SU-DHL-6 (cell line): ENCODE measurements around the gene DAPP1.

Source experiments
- EZH2phosphoT487 ChIP-seq: fragments of 200-600 bp; sonication (generic), shearing (Covaris generic); conservative IDR thresholded peaks from 2 replicates; pipeline ENCODE4 v1.6.1; 2018; ENCODE audit warnings: mild to moderate bottlenecking, antibody characterized with exemption, low read length, moderate library complexity, mixed read lengths
- TF ChIP-seq, protein P1 (sequence below): fragments of 200-600 bp; sonication (generic); IDR thresholded peaks from one replicate; pipeline ENCODE4 v1.5.1; 2017; ENCODE audit warnings: antibody characterized with exemption, mild to moderate bottlenecking, low read length, moderate library complexity; ENCODE audit not compliant: insufficient read depth, poor library complexity, severe bottlenecking

GRCh38 chr4:99827454-99827853 is 10.8 kb downstream of the DAPP1 start:
- TF ChIP-seq, protein P1, sequence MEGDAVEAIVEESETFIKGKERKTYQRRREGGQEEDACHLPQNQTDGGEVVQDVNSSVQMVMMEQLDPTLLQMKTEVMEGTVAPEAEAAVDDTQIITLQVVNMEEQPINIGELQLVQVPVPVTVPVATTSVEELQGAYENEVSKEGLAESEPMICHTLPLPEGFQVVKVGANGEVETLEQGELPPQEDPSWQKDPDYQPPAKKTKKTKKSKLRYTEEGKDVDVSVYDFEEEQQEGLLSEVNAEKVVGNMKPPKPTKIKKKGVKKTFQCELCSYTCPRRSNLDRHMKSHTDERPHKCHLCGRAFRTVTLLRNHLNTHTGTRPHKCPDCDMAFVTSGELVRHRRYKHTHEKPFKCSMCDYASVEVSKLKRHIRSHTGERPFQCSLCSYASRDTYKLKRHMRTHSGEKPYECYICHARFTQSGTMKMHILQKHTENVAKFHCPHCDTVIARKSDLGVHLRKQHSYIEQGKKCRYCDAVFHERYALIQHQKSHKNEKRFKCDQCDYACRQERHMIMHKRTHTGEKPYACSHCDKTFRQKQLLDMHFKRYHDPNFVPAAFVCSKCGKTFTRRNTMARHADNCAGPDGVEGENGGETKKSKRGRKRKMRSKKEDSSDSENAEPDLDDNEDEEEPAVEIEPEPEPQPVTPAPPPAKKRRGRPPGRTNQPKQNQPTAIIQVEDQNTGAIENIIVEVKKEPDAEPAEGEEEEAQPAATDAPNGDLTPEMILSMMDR = no peak
- no peak for TF ChIP-seq EZH2phosphoT487
